PC-9 (cell line): Measurements from ENCODE around the gene NKAIN1. TPM values are rescaled to one million over a fixed set of nuclear protein-coding genes. Genes with fewer than 3 reads are reported as not detected.

Source experiments
- BruUV-seq: library from RNA; stranded (reverse); fragments of 400-500 nt; replicated peaks from 2 replicates; lab custom pipeline; 2021; lab: Mats Ljungman, UMichigan
- CTCF ChIA-PET: fragments of 300-600 bp; sonication (Branson Sonifier 250); formaldehyde crosslinking; loops from one replicate; lab custom pipeline; 2022; ENCODE audit warnings: antibody characterized with exemption; lab: Charles Lee
- POLR2A ChIA-PET: fragments of 300-600 bp; sonication (Branson Sonifier 250); formaldehyde crosslinking; loops from one replicate; lab custom pipeline; 2022; ENCODE audit warnings: antibody characterized with exemption; ENCODE audit not compliant: unreplicated experiment; lab: Charles Lee
- DNase-seq, 2 experiments: peaks; one replicate each; pipeline versions ENCODE4 v3.0.0 to v3.0.0-alpha.2; 2015 to 2022; ENCODE audit warnings: mixed read lengths in 1 of 2
- H2AFZ ChIP-seq: fragments of 200-600 bp; sonication (generic); 2 replicates; pipeline ENCODE4 v1.8.1; 2017; ENCODE audit warnings: antibody characterized with exemption
- H3F3A ChIP-seq: fragments of 200-600 bp; sonication (generic); 2 replicates; pipeline ENCODE4 v1.8.1; 2017; ENCODE audit warnings: antibody characterized with exemption, mild to moderate bottlenecking, low read depth; ENCODE audit not compliant: insufficient read depth
- H3K27ac ChIP-seq: fragments of 200-600 bp; sonication (generic); 2 replicates; pipeline ENCODE4 v1.6.1; 2016; ENCODE audit warnings: mixed run types
- H3K27me3 ChIP-seq: fragments of 200-600 bp; sonication (generic); 2 replicates; pipeline ENCODE4 v1.6.1; 2016; ENCODE audit warnings: low read depth, mixed run types; ENCODE audit not compliant: insufficient read depth
- H3K36me3 ChIP-seq: fragments of 200-600 bp; sonication (generic); 2 replicates; pipeline ENCODE4 v1.6.1; 2016; ENCODE audit warnings: low read depth, mixed run types
- H3K4me1 ChIP-seq: fragments of 200-600 bp; sonication (generic); replicated peaks from 2 replicates; pipeline ENCODE4 v1.6.1; 2016; ENCODE audit warnings: mixed run types; ENCODE audit not compliant: insufficient read depth
- H3K4me2 ChIP-seq: fragments of 200-600 bp; sonication (generic); 2 replicates; pipeline ENCODE4 v1.6.1; 2017; ENCODE audit warnings: mixed run types
- H3K4me3 ChIP-seq: fragments of 200-600 bp; sonication (generic); 2 replicates; pipeline ENCODE4 v1.6.1; 2016; ENCODE audit warnings: mixed run types
- H3K79me2 ChIP-seq: fragments of 200-600 bp; sonication (generic); 2 replicates; pipeline ENCODE4 v1.6.1; 2017; ENCODE audit warnings: low read depth, mixed run types
- H3K9me2 ChIP-seq: fragments of 200-600 bp; sonication (generic); 2 replicates; pipeline ENCODE4 v1.8.1; 2017; ENCODE audit warnings: mild to moderate bottlenecking; ENCODE audit not compliant: insufficient read depth
- H3K9me3 ChIP-seq: fragments of 200-600 bp; sonication (generic); 2 replicates; pipeline ENCODE4 v1.8.1; 2016; ENCODE audit warnings: low read depth; ENCODE audit not compliant: insufficient read depth
- H4K20me1 ChIP-seq: fragments of 200-600 bp; sonication (generic); 2 replicates; pipeline ENCODE4 v1.8.1; 2017; ENCODE audit not compliant: insufficient read depth
- EZH2 ChIP-seq: fragments of 200-600 bp; sonication (generic); IDR thresholded peaks from 2 replicates; pipeline ENCODE4 v1.8.0; 2017; ENCODE audit warnings: antibody characterized with exemption, low read depth
- intact Hi-C: fragments of 100-400 bp; cut with micrococcal nuclease; formaldehyde crosslinking; loops from one replicate; pipeline ENCODE4 v1.10.0; 2022; ENCODE audit not compliant: unreplicated experiment
- total RNA-seq: library from RNA; stranded (reverse); gene quantifications from 2 replicates; pipeline ENCODE4 v1.2.3, GENCODE V29; 2021
- TF ChIP-seq, protein P1 (sequence below): fragments of 200-600 bp; sonication (generic); conservative IDR thresholded peaks from 2 replicates; pipeline ENCODE4 v1.6.1; 2017; ENCODE audit warnings: mixed run types, antibody characterized with exemption, mild to moderate bottlenecking, moderate library complexity

NKAIN1 gene
- total RNA-seq, 1 experiment from 2014 or later, result 0.96 TPM

DNA sequence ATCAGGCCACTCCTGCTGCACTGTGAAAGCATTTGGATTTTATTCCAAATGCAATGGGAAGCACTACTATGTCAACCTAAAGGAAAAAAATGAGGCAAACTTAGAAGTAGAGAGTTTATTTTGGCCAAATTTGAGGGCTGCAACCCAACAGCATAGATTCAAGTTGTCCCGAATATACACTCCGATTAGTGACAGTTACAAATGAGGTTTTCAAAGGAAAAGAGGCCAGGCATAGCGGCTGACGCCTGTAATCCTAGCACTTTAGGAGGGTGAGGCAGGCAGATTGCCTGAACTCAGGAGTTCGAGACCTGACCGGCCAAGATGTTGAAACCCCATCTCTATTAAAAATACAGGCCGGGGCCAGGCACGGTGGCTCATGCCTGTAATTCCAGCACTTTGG is 95.2 kb downstream of the NKAIN1 start:
- Histone ChIP-seq H3K27me3 (no peaks in the 10 kb centered on the region), H3K4me2 (no peak overlapping the region), H3K9me3 (no peaks in the 10 kb centered on the region), H2AFZ (no peak overlapping the region), H4K20me1 (no peaks in the 10 kb centered on the region), H3K79me2 (no peaks in the 10 kb centered on the region), H3F3A (no peaks in the 10 kb centered on the region), H3K36me3 (no peaks in the 10 kb centered on the region), H3K9me2 (no peaks in the 10 kb centered on the region), H3K4me1 (no peaks in the 10 kb centered on the region), H3K27ac (no peak overlapping the region), H3K4me3 (no peak overlapping the region)
- intact Hi-C loops, result no loop called here
- ChIA-PET POLR2A (no interaction called here), CTCF (no interaction called here)
- BruUV-seq, result no TSS peak
- TF ChIP-seq, protein P1, sequence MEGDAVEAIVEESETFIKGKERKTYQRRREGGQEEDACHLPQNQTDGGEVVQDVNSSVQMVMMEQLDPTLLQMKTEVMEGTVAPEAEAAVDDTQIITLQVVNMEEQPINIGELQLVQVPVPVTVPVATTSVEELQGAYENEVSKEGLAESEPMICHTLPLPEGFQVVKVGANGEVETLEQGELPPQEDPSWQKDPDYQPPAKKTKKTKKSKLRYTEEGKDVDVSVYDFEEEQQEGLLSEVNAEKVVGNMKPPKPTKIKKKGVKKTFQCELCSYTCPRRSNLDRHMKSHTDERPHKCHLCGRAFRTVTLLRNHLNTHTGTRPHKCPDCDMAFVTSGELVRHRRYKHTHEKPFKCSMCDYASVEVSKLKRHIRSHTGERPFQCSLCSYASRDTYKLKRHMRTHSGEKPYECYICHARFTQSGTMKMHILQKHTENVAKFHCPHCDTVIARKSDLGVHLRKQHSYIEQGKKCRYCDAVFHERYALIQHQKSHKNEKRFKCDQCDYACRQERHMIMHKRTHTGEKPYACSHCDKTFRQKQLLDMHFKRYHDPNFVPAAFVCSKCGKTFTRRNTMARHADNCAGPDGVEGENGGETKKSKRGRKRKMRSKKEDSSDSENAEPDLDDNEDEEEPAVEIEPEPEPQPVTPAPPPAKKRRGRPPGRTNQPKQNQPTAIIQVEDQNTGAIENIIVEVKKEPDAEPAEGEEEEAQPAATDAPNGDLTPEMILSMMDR, result no peak
- TF ChIP-seq EZH2, result no peak
- no peak for DNase-seq

DNA sequence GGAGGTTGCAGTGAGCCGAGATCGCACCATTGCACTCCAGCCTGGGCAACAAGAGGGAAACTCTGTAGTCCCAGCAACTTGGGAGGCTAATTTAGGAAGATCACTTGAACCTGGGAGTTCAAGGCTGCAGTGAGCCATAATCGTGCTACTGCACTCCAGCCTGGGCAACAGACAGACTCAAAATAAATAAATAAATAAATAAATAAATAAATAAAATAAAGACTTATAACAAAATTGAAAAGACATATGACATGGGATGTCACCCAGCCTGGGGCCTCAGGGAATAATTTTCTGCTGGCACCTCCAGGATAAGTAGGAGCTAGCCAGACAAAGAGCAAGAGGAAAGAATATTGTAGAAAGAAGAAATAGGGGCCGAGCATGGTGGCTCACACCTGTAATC is 96.2 kb downstream of the NKAIN1 start:
- no peaks in the 10 kb centered on the region for H4K20me1 ChIP-seq
- H3K36me3 ChIP-seq, result no peaks in the 10 kb centered on the region
- ChIA-PET POLR2A (interaction anchor here (0.6 kb wide), 1 partner anchor 50 kb away, joined by 4 read pairs; no protein-coding TSS in a partner anchor), CTCF (interaction anchor here (0.6 kb wide), 1 partner anchor 278 kb away, joined by 7 read pairs; no protein-coding TSS in a partner anchor)
- H3K9me3 ChIP-seq, result no peaks in the 10 kb centered on the region
- no peak for DNase-seq
- H2AFZ ChIP-seq, result no peak overlapping the region
- no peaks in the 10 kb centered on the region for H3K9me2 ChIP-seq
- TF ChIP-seq EZH2, result no peak
- TF ChIP-seq, protein P1, result no peak
- no peaks in the 10 kb centered on the region for H3K4me1 ChIP-seq
- H3K79me2 ChIP-seq, result no peaks in the 10 kb centered on the region
- no peak overlapping the region for H3K4me3 ChIP-seq
- intact Hi-C loops, result no loop called here
- no peak overlapping the region for H3K4me2 ChIP-seq
- no peak overlapping the region for H3K27ac ChIP-seq
- H3F3A ChIP-seq, result no peaks in the 10 kb centered on the region
- no peaks in the 10 kb centered on the region for H3K27me3 ChIP-seq
- no TSS peak for BruUV-seq

DNA sequence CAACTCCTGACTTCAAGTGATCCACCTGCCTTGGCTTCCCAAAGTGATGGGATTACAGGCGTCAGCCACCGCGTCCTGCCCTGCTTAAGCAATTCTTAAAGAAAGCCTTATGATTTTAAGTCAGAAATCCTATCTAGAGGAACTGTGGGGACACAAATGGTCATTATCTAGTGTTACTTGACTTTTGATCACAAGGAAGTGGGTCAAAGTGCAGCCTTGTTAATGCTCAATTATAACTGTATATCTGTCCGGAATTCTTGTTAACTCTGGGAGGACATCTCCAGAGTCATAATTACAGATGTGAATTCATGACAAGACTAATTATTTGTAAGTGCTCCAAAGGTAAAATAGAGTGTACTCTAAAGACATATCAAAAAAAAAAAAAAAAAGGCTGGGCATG is 97.3 kb downstream of the NKAIN1 start:
- DNase-seq, result no peak
- no peak overlapping the region for H3K27ac ChIP-seq
- CTCF ChIA-PET, result interaction anchor here (0.7 kb wide), 1 partner anchor 41 kb away, joined by 5 read pairs; no protein-coding TSS in a partner anchor
- H3K9me3 ChIP-seq, result no peaks in the 10 kb centered on the region
- H3K79me2 ChIP-seq, result no peaks in the 10 kb centered on the region
- H3K4me2 ChIP-seq, result no peak overlapping the region
- no peak for TF ChIP-seq EZH2
- TF ChIP-seq, protein P1, result no peak
- H3K27me3 ChIP-seq, result no peaks in the 10 kb centered on the region
- no peaks in the 10 kb centered on the region for H3K36me3 ChIP-seq
- POLR2A ChIA-PET, result interaction anchor here (0.6 kb wide), 1 partner anchor 509 kb away, joined by 4 read pairs; no protein-coding TSS in a partner anchor
- no peaks in the 10 kb centered on the region for H4K20me1 ChIP-seq
- H3K4me1 ChIP-seq, result no peaks in the 10 kb centered on the region
- no peaks in the 10 kb centered on the region for H3F3A ChIP-seq
- intact Hi-C loops, result no loop called here
- H3K9me2 ChIP-seq, result no peaks in the 10 kb centered on the region
- no peak overlapping the region for H3K4me3 ChIP-seq
- BruUV-seq, result no TSS peak
- H2AFZ ChIP-seq, result no peak overlapping the region
